DOHH2 (cell line): ENCODE measurements around the gene NIPBL.

Experiments
- H3F3A ChIP-seq: fragments of 200-600 bp; sonication (generic), shearing (Covaris generic); 2 replicates; pipeline ENCODE4 v1.6.0; 2016; ENCODE audit warnings: antibody characterized with exemption, mild to moderate bottlenecking; ENCODE audit not compliant: control insufficient read depth, insufficient read depth
- H3K27ac ChIP-seq: fragments of 200-600 bp; sonication (generic); 2 replicates; pipeline ENCODE4 v1.5.1; 2014; ENCODE audit warnings: low read depth, mild to moderate bottlenecking, low read length, moderate library complexity
- H3K27me3 ChIP-seq: fragments of 200-600 bp; sonication (generic); 2 replicates; pipeline ENCODE4 v1.6.1; 2014; ENCODE audit warnings: mild to moderate bottlenecking, low read length, mixed read lengths; ENCODE audit not compliant: control insufficient read depth
- H3K36me3 ChIP-seq: fragments of 200-600 bp; sonication (generic); 2 replicates; pipeline ENCODE4 v1.6.1; 2014; ENCODE audit warnings: mild to moderate bottlenecking, low read length, moderate library complexity, mixed read lengths; ENCODE audit not compliant: control insufficient read depth
- H3K4me1 ChIP-seq: fragments of 200-600 bp; sonication (generic); 2 replicates; pipeline ENCODE4 v1.6.1; 2014; ENCODE audit warnings: mild to moderate bottlenecking, low read length, mixed read lengths; ENCODE audit not compliant: control insufficient read depth
- H3K4me2 ChIP-seq: fragments of 200-600 bp; sonication (generic); 2 replicates; pipeline ENCODE4 v1.6.0; 2014; ENCODE audit warnings: mild to moderate bottlenecking, low read length, moderate library complexity
- H3K4me3 ChIP-seq: fragments of 200-600 bp; sonication (generic); 2 replicates; pipeline ENCODE4 v1.5.1; 2014; ENCODE audit warnings: mild to moderate bottlenecking, low read length, mixed read lengths
- H3K79me2 ChIP-seq: fragments of 200-600 bp; sonication (generic); 2 replicates; pipeline ENCODE4 v1.6.1; 2014; ENCODE audit warnings: mild to moderate bottlenecking, low read length, mixed read lengths; ENCODE audit not compliant: control insufficient read depth
- H3K9me2 ChIP-seq: fragments of 200-600 bp; sonication (generic); replicated peaks from 2 replicates; pipeline ENCODE4 v1.6.1; 2014; ENCODE audit warnings: mild to moderate bottlenecking, low read length, mixed read lengths; ENCODE audit not compliant: control insufficient read depth
- H3K9me3 ChIP-seq: fragments of 200-600 bp; sonication (generic); 2 replicates; pipeline ENCODE4 v1.6.1; 2014; ENCODE audit warnings: antibody characterized with exemption, low read length, mixed read lengths; ENCODE audit not compliant: control insufficient read depth, insufficient read depth
- H4K20me1 ChIP-seq: fragments of 200-600 bp; sonication (generic); 2 replicates; pipeline ENCODE4 v1.6.0; 2014; ENCODE audit warnings: low read depth, mild to moderate bottlenecking, antibody characterized with exemption, low read length, moderate library complexity; ENCODE audit not compliant: control insufficient read depth, insufficient read depth
- CTCF ChIP-seq: fragments of 200-600 bp; sonication (generic); IDR thresholded peaks from one replicate; pipeline ENCODE4 v1.5.1; 2014; ENCODE audit warnings: antibody characterized with exemption, mild to moderate bottlenecking, low read depth, low read length; ENCODE audit not compliant: poor library complexity, severe bottlenecking
- EZH2phosphoT487 ChIP-seq: fragments of 200-600 bp; sonication (generic); IDR thresholded peaks from 2 replicates; pipeline ENCODE4 v1.6.1; 2017; ENCODE audit warnings: borderline replicate concordance, mild to moderate bottlenecking, antibody characterized with exemption, low read length, moderate library complexity, mixed read lengths

NIPBL gene

GRCh38 chr5:36875051-36875789 is 1.3 kb upstream of the NIPBL start:
- Histone ChIP-seq H3K27me3 (no peaks in the 10 kb centered on the region), H3K4me3 (peak overlapping the region; percentile 91), H3K36me3 (peaks cover 38% of the 10 kb centered on the region), H4K20me1 (peaks cover 23% of the 10 kb centered on the region), H3K4me1 (peaks cover 44% of the 10 kb centered on the region), H3K27ac (peak overlapping the region; percentile 87), H3K4me2 (peak overlapping the region; percentile 80), H3K9me2 (no peaks in the 10 kb centered on the region), H3K9me3 (no peaks in the 10 kb centered on the region), H3K79me2 (peaks cover 96% of the 10 kb centered on the region), H3F3A (peaks cover 16% of the 10 kb centered on the region)
- TF ChIP-seq EZH2phosphoT487 (no peak), CTCF (no peak)

- peaks cover 97% of the 10 kb centered on the region for H3K79me2 ChIP-seq
- H3K36me3 ChIP-seq = peaks cover 37% of the 10 kb centered on the region
- peak overlapping the region; percentile 91 for H3K4me3 ChIP-seq
- no peaks in the 10 kb centered on the region for H3K27me3 ChIP-seq
- H3K4me1 ChIP-seq = peaks cover 44% of the 10 kb centered on the region
- H3K27ac ChIP-seq = peak overlapping the region; percentile 87
- no peaks in the 10 kb centered on the region for H3K9me3 ChIP-seq
- peaks cover 15% of the 10 kb centered on the region for H3F3A ChIP-seq
- H3K9me2 ChIP-seq = no peaks in the 10 kb centered on the region
- peak overlapping the region; percentile 80 for H3K4me2 ChIP-seq
- peaks cover 25% of the 10 kb centered on the region for H4K20me1 ChIP-seq
- TF ChIP-seq CTCF = peak; percentile 54
- TF ChIP-seq EZH2phosphoT487 = no peak
These were observed 725 bp upstream of the NIPBL start for GRCh38 chr5:36875790-36876298.

- peaks cover 97% of the 10 kb centered on the region for H3K79me2 ChIP-seq
- TF ChIP-seq EZH2phosphoT487 = no peak
- TF ChIP-seq CTCF = no peak
- peaks cover 44% of the 10 kb centered on the region for H3K4me1 ChIP-seq
- H4K20me1 ChIP-seq = peaks cover 35% of the 10 kb centered on the region
- peaks cover 34% of the 10 kb centered on the region for H3K36me3 ChIP-seq
- H3K27me3 ChIP-seq = no peaks in the 10 kb centered on the region
- H3K4me3 ChIP-seq = peak overlapping the region; percentile 91
- peak overlapping the region; percentile 87 for H3K27ac ChIP-seq
- H3F3A ChIP-seq = peaks cover 7% of the 10 kb centered on the region; the same call in 1 of the 2 replicates
- H3K9me3 ChIP-seq = no peaks in the 10 kb centered on the region
- H3K4me2 ChIP-seq = peak overlapping the region; percentile 94
- H3K9me2 ChIP-seq = no peaks in the 10 kb centered on the region
These were observed 547 bp downstream of the NIPBL start for GRCh38 chr5:36876965-36877666.
